ENCODE results near the gene PARD3B. TPM values are rescaled to one million over a fixed set of nuclear protein-coding genes. Genes with fewer than 3 reads are reported as not detected.

The PARD3B gene
- total and polyA plus RNA-seq, 2 of the 8 experiments (the other 6 are each of a cell fraction or from before 2014, with no cell fraction given) = 1.2 to 5.7 TPM

DNA sequence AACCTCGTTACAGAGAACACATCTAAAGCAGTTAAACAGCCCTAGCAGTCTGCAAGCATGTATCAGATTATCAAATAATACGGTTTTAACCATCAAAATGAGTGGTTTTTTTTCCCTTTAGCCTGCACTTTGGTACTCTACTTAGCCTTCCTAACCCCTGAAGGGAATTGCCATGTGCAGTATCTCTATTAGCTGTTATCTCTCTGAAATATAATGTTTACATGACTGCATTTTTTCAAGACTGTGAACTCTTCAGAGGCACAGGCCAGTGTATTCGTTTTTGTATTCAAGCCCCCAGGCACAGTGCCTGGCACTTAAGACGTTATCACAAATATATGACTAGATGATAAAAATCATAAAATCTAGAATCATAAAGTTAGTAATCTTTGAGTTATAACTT is 509.5 kb downstream of the PARD3B start:
- Histone ChIP-seq H3K36me3 (ENCODE audit: control insufficient read depth in 2 of 4, insufficient read depth in 4 of 4, low read length in 3 of 4) (0 out of 8 replicates have a peak, but pooled peaks cover 0 to 4% (median 0%) of the 10 kb centered on the region in 4 experiments), H2BK5ac (ENCODE audit: low read depth, low read length) (no peak overlapping the region), H4K20me1 (replicated peaks in 1 of 2; ENCODE audit: control insufficient read depth in 1 of 2, insufficient read depth in 2 of 2, low read length in 2 of 2) (no peaks in the 10 kb centered on the region), H2AK5ac (ENCODE audit: low read depth, low read length) (no peak overlapping the region), H4K5ac (ENCODE audit: insufficient read length, low read depth, low read length) (no peak overlapping the region), H3K18ac (ENCODE audit: extremely low read depth, low read length) (no peak overlapping the region), H2BK120ac (replicated peaks; ENCODE audit: low read depth, low read length) (no peak overlapping the region), H3K9me3 (ENCODE audit: insufficient read depth in 2 of 2, low read depth in 1 of 2, low read length in 1 of 2) (peaks cover 0 to 7% of the 10 kb centered on the region in 2 experiments; a peak in 2 of 4 replicates), H4K91ac (replicated peaks; ENCODE audit: insufficient read length, low read length) (no peak overlapping the region), H3K27ac (ENCODE audit: low read depth, low read length) (no peak overlapping the region), H2BK12ac (ENCODE audit: low read depth, low read length) (no peak overlapping the region), H3K9ac (replicated peaks in 1 of 4; ENCODE audit: extremely low read depth in 1 of 4, low read depth in 3 of 4, low read length in 3 of 4) (no peak overlapping the region), H3K4me2 (ENCODE audit: insufficient read depth in 1 of 2, low read depth in 2 of 2, low read length in 2 of 2) (no peak overlapping the region), H4K8ac (ENCODE audit: extremely low read depth, insufficient read depth, low read length) (no peak overlapping the region), H3K4ac (replicated peaks; ENCODE audit: insufficient read length, low read depth, low read length) (no peak overlapping the region), H3K79me1 (ENCODE audit: low read depth, low read length) (no peaks in the 10 kb centered on the region), H3K4me3 (ENCODE audit: extremely low read depth in 1 of 4, insufficient read depth in 2 of 4, low read depth in 3 of 4, low read length in 4 of 4) (no peak overlapping the region), H3K23me2 (ENCODE audit: low read depth, low read length) (no peaks in the 10 kb centered on the region), H3K79me2 (ENCODE audit: control insufficient read depth in 1 of 2, insufficient read depth in 2 of 2, low read length in 2 of 2) (no peaks in the 10 kb centered on the region), H2BK15ac (ENCODE audit: low read length) (no peak overlapping the region), H3K23ac (ENCODE audit: insufficient read length) (no peak overlapping the region), H3K27me3 (replicated peaks in 1 of 4; ENCODE audit: control insufficient read depth in 3 of 4, extremely low read depth in 1 of 4, insufficient read depth in 3 of 4, low read length in 3 of 4) (no peaks in the 10 kb centered on the region), H2BK20ac (ENCODE audit: low read length) (no peak overlapping the region), H3K56ac (replicated peaks; ENCODE audit: insufficient read length, low read depth, low read length) (no peak overlapping the region), H2AFZ (ENCODE audit: low read length) (no peak overlapping the region), H3K14ac (ENCODE audit: insufficient read length) (no peak overlapping the region), H3K4me1 (replicated peaks in 1 of 4; ENCODE audit: control insufficient read depth in 3 of 4, insufficient read depth in 4 of 4, low read length in 3 of 4) (peaks cover 0 to 3% (median 1%) of the 10 kb centered on the region in 4 experiments; a peak in 1 of 7 replicates)
- DNase-seq (ENCODE audit: low read depth in 1 of 2, low spot score in 2 of 2) (no peak), FAIRE-seq (no peak)
- ChIA-PET POLR2A (ENCODE audit: partially characterized antibody) (no interaction called here), CTCF (ENCODE audit: partially characterized antibody) (no interaction called here)
- 85% methylated on average over 4 of the region's 4 CpGs; no CpG with 5 or more reads in 1 of the 2 experiments for WGBS, 2 experiments (ENCODE audit: extremely low coverage in 1 of 2, insufficient coverage in 1 of 2, insufficient read length in 1 of 2, insufficient replicate concordance in 2 of 2, low coverage in 1 of 2, low lambda C conversion rate in 2 of 2, missing lambda C conversion rate in 1 of 2)
- TF ChIP-seq POLR2AphosphoS5 (IDR thresholded peaks at IDR 0.05; ENCODE audit: low read depth, low read length) = no peak
- TF ChIP-seq CBX8 (IDR thresholded peaks at IDR 0.05; ENCODE audit: borderline replicate concordance, low read depth, low read length) = no peak

Data from H1 (cell line).